GM10847 (cell line): ENCODE data around the gene SCYL3.

Experiments used
- POLR2A ChIP-seq: IDR thresholded peaks from 2 replicates; pipeline ENCODE4 v1.6.1; 2011; ENCODE audit not compliant: insufficient read length; ENCODE audit errors: extremely low read depth

Gene SCYL3

DNA sequence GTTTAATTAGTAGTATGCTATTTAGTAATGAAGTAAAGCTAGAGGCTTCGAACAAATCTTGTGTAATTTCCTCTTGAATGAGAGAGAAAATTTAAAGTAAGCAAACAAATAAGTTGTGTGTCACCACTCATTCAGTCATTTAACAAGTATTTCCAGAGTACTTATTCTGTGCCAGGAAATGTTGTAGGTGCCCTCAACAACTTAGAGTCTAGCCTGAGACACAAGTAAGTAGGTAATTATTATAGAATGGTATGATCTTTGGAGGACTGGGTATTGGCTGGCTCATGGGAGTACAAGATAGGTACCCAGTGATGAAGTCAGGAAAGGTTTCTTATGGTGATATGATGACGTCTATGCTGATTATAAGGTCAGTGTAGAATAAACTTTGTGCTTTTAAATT is 81.6 kb downstream of the SCYL3 start:
- no peak for TF ChIP-seq POLR2A

DNA sequence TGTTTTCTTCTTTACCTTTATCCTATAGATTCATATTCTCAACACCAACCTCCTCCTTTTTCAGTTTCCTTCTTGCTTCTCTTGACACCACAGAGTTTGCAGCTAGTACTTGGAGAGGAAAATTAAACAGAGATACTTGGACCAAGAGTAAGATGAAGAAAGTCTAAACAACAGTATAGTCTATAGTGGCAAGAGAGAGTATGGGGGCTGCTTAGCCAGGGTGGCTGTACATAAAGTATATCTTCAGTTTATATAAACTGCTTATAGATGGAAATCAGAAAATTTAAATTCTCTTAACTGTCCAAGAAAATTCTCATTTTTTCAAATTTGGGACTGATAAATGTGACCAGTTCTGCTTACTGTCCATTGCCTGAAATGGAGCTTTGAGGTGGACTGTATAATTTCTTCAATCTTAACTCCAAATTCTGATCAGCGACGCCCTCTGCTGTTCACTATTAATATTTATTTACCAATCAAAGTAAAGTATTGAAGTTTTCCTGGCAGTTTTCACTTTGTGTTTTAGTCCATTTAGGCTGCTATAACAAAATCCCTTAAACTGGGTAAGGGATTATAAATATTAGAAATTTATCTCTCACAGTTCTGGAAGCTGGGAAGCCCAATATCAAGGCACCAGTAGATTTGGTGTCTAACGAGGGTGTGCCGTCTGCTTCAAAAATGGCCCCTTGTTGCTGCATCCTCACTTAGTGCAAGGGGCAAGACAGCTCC is 84.2 kb downstream of the SCYL3 start:
- TF ChIP-seq POLR2A = no peak

DNA sequence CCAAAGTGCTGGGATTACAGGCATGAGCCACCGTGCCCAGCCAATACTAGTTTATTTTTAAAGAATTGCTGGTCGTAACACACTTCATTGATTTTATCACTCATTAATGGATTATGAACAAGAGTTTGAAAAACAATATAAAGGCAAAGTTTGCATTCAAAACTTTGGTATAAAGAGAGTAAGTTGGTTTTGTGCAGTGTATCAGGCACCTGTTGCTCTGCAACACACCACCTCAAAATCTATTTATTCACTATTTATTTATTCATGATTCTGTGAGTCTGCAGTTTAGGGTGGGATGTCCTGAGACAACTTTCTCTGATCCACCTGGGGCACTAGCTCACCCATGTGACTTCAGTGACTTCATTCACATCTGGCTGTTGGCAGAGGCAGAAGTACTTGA is 88.8 kb downstream of the SCYL3 start:
- TF ChIP-seq POLR2A = no peak

DNA sequence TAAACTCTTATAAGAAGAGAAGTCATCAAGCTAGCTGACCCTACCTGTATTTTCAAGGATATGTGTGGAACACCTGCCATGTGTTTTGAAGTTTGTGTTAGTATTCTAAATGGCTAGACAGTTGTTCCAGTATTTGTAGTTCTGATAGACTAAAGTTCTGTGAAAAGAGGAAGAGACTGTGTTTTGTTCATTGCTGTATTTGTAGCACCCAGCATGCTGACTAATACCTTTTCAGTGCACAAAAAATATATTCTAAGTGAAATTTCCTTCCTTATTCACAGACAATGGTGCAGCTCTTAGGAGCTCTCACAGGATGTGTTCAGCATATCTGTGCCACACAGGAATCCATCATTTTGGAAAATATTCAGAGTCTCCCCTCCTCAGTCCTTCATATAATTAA is 90.8 kb downstream of the SCYL3 start:
- no peak for TF ChIP-seq POLR2A
